Suppressor macrophage treated with lipopolysaccharide for 1 hour (primary cell): ENCODE results near the gene SLMAP.

Experiments used
- DNase-seq, 3 donors: peaks; one replicate each; pipeline ENCODE4 v3.0.0-alpha.2; 2020 to 2022

SLMAP gene

DNA sequence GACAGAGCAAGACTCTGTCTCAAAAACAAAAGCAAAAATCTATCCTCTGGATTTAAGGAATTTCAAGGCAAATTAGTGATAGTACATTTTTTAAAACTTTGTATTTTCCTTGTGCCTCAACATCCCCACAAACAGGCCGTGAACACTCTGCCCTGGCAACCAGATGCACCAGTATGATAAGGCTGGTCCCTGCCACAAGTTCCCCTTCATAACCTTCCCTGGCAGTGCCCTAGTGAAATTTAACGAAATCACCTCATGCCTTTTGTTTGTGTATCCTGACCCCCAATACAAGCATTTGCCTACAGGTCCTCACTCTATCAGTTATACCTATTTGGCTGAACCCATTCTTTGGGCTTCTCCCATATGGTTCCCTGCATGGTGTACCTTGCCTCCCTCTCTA lies 144.7 kb downstream of the SLMAP start:
- no peak for DNase-seq

- no peak for DNase-seq
Observed at GRCh38 chr3:57903124-57903890, 147.2 kb downstream of the SLMAP start.

DNA sequence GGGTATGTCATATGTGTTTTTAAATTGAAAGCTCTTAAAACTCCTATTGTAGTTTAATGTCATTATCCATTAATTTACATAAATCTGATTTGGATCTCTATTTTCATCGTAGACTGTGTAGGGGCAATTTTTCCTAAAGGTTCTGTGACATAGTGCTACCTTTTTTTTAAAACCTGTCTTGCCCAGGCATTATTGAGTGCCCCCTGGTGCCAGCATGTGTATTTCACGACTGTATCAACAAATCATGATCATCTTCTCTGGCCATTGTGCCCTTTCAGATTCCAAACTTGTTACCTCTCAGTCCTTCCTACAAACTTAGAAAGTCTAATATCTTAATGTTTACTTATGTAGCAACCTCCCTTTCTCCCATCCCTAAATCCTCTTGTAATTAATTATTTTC lies 154.9 kb downstream of the SLMAP start:
- DNase-seq = peak; percentile 18 to 22 (median 20)

- DNase-seq = no peak
Observed at GRCh38 chr3:57911593-57911992, 155.5 kb downstream of the SLMAP start.

- no peak for DNase-seq
Observed at GRCh38 chr3:57917601-57918000, 161.5 kb downstream of the SLMAP start.

DNA sequence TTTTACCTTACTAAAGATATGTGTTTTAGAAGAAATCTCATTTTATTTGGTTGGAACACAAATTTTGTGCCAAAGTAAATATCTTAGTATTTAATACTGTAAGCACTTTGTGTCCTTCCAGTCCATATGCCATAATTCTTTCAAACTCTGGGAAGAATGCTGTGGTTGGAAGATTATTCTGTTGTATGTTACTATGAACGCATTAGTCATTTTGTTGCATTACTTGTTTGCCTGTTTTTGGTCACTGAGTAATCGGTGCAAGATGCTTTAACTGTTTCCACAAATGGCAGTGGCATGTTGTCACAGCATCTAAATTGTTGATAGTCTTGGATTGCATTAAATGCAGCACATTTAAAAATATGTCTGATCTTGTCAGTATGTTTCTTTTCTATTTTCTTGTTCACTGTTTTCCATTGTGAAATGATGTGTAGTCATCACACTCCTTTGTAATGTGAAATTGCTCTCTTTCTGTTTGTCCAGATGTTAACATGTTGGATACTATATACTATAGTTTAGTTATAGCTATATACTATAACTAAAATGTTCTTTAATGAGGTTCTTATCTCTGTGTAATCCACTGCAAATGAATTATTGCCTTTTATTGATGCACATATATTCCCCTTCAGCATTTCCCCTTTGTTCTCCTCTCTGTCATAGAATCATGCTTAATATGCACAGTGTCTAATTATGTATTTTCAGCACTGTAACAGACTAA lies 162.2 kb downstream of the SLMAP start:
- DNase-seq = no peak

GRCh38 chr3:57919987-57920386 lies 163.9 kb downstream of the SLMAP start:
- peak in 1 of 3 donors; percentile 1 for DNase-seq

- no peak for DNase-seq
Observed at GRCh38 chr3:57923101-57923500, 167.0 kb downstream of the SLMAP start.

DNA sequence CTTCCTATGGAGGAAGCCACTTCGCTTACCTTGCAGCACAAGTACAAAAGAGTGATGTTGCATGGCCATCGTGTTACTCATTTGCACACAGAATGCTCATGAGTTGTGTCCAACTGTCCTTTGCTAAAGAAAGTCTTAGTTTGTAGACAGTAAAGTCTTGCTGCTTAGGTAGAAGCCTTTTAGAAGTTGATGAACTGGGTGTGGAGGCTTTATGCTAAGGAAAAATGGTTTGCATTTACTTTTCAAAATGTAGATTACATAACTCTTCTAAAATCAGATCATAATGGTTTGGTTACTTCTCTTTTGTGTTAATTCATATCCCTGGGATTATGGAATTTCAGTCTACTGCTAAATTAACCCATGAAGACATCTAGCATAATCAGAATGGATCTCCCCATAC lies 167.6 kb downstream of the SLMAP start:
- DNase-seq = no peak

DNA sequence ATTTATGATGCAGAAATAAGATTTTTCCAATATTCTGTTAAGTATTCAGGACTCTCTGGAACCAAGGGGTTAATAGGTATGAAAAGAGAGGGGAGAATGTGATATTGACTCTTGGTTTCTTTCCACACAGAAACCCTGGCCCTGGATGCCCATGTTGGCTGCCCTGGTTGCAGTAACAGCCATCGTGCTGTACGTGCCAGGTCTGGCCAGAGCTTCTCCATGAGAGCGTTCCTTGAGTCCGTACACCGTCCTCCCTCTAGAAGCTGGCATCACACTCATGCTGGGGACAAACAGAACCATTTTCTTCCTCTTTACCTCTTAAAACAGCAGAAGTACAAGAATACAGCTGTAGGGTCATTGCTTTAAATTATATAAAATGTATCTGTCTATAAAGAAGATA lies 171.1 kb downstream of the SLMAP start:
- DNase-seq = no peak

GRCh38 chr3:57927916-57928315 lies 171.8 kb downstream of the SLMAP start:
- DNase-seq = no peak

- DNase-seq = no peak
Observed at GRCh38 chr3:57928511-57928910, 172.4 kb downstream of the SLMAP start.

DNA sequence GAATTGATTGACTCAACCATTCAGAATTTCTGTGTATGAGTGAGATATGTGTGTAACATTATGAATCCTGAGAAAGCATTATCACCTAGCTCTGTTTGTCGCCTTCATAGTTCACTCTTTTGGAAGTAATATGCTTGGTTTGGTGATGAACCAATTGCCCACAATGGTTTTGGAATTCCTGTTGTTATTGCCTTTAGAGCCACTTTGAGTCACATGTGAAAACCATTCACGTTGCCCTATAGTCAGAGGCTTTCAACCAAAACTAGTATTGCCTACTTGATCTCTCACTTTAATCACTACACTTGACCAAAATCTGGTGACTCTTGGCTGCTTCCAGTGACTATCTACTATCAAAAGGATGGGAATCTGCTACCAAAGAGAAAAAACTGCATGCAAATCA lies 173.9 kb downstream of the SLMAP start:
- DNase-seq = no peak

- no peak for DNase-seq
Observed at GRCh38 chr3:57933602-57934001, 177.5 kb downstream of the SLMAP start.

GRCh38 chr3:57934373-57934772 lies 178.3 kb downstream of the SLMAP start:
- DNase-seq = no peak

GRCh38 chr3:57935539-57935938 lies 179.4 kb downstream of the SLMAP start:
- DNase-seq = no peak

DNA sequence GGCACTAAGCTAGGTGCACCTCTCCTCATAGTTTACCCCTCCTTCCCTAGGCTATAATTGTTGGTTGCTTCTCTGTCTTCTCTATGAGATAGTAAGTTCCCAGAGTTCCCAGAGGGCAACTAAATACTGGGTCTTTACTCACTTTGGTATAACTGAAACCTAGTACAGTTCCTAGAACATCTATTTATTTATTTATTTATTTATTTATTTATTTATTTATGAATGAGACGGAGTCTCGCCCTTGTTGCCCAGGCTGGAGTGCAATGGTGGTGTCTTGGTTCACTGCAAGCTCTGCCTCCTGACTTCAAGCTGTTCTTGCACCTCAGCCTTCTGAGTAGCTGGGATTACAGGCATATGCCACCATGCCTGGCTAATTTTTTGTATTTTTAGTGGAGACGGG lies 181.0 kb downstream of the SLMAP start:
- DNase-seq = no peak

DNA sequence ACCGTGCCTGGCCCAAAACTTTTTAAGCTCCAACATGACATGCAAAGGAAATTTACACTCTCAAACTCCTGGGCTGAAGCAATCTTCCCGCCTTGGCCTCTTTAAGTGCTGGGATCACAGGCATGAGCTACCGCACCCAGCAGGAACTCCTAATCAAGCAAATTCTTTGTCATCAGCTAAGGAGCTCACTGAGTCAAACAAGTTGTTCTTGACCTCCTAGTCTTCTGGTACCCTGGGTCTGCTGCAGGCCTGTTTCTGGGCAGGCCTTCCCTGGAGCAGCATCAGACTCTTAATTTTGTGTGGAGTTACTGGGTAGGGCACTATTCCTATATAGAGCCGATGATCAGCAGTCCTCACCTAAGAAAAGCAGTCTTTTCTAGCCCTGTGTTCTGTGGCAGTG lies 183.7 kb downstream of the SLMAP start:
- DNase-seq = no peak

DNA sequence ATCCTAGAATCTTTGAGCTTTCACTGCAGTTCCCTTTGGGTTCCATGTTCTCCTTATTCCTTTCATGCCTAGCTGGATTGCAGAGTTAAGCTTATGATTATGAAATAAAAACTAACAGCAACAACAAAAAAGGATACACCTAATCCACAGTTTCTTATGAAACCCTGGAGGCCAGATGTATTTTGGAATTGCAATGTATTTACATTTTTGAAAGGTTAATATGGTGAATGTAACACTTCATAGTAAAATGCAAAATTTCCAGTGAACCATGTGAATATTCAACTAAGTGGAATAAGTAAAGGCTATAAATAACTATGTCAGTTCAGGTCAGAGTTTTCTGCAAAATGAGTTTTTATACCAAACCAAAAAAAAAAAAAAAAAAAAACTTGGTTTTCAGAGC lies 186.3 kb downstream of the SLMAP start:
- no peak for DNase-seq

- DNase-seq = no peak
Observed at GRCh38 chr3:57942872-57943283, 186.8 kb downstream of the SLMAP start.

GRCh38 chr3:57943525-57944495 lies 187.7 kb downstream of the SLMAP start:
- no peak for DNase-seq

DNA sequence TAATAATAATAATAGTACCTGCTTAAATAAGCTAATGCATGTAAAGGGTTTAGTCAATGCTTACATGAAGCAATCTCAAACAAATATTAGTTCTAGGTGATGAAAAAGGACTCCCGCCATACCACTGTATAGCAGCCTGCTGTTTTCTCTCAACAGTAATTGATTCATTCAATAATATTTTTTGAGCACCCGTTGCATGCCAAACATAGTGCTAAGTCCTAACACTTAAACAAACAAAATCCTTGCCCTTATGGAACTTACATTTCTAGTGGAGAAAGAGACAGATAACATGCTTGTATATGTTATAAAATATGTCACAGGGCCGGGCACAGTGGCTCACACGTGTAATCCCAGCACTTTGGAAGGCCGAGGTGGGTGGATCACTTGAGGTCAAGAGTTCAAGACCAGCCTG lies 190.9 kb downstream of the SLMAP start:
- no peak for DNase-seq

DNA sequence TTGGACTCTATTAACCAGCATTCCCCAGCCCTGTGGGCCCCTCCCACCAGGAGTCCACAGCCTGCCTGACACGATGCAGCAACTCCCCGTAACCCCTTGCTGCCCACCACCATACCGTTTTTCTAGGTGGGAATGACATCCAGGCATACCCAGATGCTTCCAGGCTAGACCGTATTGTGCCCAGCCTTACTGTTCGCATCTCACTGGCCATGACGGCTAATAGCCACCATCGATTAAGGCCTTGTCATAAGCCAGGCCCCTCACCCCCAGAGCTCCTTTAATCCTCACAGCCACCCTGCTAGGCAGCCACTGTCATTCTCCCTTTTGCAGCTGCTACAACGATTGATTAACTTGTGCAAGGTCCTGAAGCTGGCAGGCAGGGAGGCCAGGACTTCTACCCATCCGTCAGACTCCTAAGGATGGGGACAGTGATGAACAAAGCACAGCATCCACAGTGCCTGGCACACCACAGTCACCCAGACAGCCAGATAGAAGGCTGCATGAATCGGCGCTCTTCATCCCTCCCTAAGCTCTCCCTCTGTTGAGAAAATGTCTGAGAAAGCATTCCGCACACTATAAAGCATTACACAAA lies 192.1 kb downstream of the SLMAP start:
- no peak for DNase-seq
